Measurements from ENCODE around the gene DCST2. TPM values are rescaled to one million over a fixed set of nuclear protein-coding genes. Genes with fewer than 3 reads are reported as not detected.
A peak's percentile ranks its signal among the peaks of the same experiment; 100 is the strongest.

DCST2 gene
- polyA plus RNA-seq, 2 of the 4 experiments (the other 2 are of a cell fraction) = 0.23 to 1.0 TPM

DNA sequence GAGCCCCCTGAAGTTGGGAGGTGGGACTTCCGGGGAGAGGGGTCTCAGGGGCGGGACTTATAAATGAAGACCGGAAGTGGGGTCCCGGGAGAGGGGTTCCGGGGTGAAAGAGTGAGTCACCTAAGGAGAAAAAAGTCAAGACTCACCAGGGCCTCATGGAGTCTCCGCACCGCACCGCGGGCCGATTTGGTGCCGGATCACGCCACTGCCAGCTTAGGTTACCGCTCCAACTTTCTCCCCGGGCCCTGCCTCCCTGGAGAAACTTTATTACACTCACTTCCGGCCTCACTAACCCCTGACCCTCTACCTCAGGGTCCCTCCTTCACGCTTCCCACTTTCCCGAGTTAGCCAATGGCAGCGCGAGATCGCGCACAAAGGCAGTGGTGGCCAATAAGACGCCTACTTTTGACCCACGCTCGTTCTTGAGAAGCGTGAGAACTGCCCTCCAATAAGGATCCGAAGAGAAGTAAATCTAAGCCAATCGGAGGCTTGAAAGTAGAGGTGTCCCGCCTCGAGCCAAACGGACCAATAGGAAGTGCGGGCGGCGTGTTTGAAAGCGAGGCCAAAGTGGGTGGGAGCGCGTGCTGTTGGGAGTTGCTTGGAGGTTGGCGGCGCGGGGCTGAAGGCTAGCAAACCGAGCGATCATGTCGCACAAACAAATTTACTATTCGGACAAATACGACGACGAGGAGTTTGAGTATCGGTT, 59.3 kb downstream of the DCST2 start, which contains the start of gene CKS1B (continued):
- TF ChIP-seq, protein P1, sequence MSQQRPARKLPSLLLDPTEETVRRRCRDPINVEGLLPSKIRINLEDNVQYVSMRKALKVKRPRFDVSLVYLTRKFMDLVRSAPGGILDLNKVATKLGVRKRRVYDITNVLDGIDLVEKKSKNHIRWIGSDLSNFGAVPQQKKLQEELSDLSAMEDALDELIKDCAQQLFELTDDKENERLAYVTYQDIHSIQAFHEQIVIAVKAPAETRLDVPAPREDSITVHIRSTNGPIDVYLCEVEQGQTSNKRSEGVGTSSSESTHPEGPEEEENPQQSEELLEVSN (IDR thresholded peaks at IDR 0.05; ENCODE audit: borderline replicate concordance, low read depth) = peak; percentile 85

GRCh38 chr1:154973344-154974101, 60.1 kb downstream of the DCST2 start:
- CTCF ChIA-PET = no interaction called here
- Histone ChIP-seq H3K27ac (peak overlapping the region; percentile 98 to 100), H3K4me2 (peak overlapping the region; percentile 99), H3K9me3 (no peaks in the 10 kb centered on the region), H3K4me3 (peak overlapping the region; percentile 65), H3K4me1 (peaks cover 42% of the 10 kb centered on the region)
- DNase-seq (ENCODE audit: low read depth in 1 of 2, low spot score in 1 of 2) (peak; percentile 88 to 99), ATAC-seq (peak; percentile 19), FAIRE-seq (no peak)
- 2% methylated on average over 37 of the region's 37 CpGs for WGBS (ENCODE audit: missing lambda C conversion rate)
- POLR2A ChIA-PET = interaction anchor here (0.6 to 6.3 kb wide), 18 partner anchors 9 to 378 kb away, joined by 3 to 91 read pairs (median 8); partner anchors contain the start of genes ADAM15, FLAD1, LENEP and PBXIP1
- TF ChIP-seq PHF8 (IDR thresholded peaks at IDR 0.05; ENCODE audit: borderline replicate concordance, low read depth) (peak; percentile 6; the same call in 1 of the 2 replicates), EHF (CRISPR knock-in tag; IDR thresholded peaks at IDR 0.05) (no peak), CHD2 (IDR thresholded peaks at IDR 0.05; ENCODE audit: low read length, partially characterized antibody) (peak; percentile 33), MYC (IDR thresholded peaks at IDR 0.05; ENCODE audit: borderline replicate concordance, low read length) (peak; percentile 52; the same call in 1 of the 2 replicates), GATA3 (IDR thresholded peaks at IDR 0.05; ENCODE audit: borderline replicate concordance) (peak; percentile 50; the same call in 1 of the 2 replicates), ZNF302 (CRISPR knock-in tag; IDR thresholded peaks at IDR 0.05) (no peak), POLR2A (IDR thresholded peaks at IDR 0.05; ENCODE audit: low read length) (peak; percentile 23)
- TF ChIP-seq, protein P2, sequence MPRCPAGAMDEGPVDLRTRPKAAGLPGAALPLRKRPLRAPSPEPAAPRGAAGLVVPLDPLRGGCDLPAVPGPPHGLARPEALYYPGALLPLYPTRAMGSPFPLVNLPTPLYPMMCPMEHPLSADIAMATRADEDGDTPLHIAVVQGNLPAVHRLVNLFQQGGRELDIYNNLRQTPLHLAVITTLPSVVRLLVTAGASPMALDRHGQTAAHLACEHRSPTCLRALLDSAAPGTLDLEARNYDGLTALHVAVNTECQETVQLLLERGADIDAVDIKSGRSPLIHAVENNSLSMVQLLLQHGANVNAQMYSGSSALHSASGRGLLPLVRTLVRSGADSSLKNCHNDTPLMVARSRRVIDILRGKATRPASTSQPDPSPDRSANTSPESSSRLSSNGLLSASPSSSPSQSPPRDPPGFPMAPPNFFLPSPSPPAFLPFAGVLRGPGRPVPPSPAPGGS (IDR thresholded peaks at IDR 0.05) = 0 out of 3 replicates have a peak, but pooled peaks have one; percentile 1
- TF ChIP-seq, protein P3, sequence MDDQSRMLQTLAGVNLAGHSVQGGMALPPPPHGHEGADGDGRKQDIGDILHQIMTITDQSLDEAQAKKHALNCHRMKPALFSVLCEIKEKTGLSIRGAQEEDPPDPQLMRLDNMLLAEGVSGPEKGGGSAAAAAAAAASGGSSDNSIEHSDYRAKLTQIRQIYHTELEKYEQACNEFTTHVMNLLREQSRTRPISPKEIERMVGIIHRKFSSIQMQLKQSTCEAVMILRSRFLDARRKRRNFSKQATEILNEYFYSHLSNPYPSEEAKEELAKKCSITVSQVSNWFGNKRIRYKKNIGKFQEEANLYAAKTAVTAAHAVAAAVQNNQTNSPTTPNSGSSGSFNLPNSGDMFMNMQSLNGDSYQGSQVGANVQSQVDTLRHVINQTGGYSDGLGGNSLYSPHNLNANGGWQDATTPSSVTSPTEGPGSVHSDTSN (IDR thresholded peaks at IDR 0.05) = peak; percentile 52; the same call in 1 of the 2 replicates

GRCh38 chr1:154972517-154973343, 60.9 kb downstream of the DCST2 start:
- Histone ChIP-seq H3K9me3 (no peaks in the 10 kb centered on the region), H3K4me2 (peak overlapping the region; percentile 99), H3K4me3 (peak overlapping the region; percentile 65), H3K27ac (peak overlapping the region; percentile 98 to 100), H3K4me1 (peaks cover 47% of the 10 kb centered on the region)
- no peak for FAIRE-seq
- POLR2A ChIA-PET = interaction anchor here (0.6 to 6.3 kb wide), 15 partner anchors 11 to 239 kb away, joined by 3 to 91 read pairs (median 11); partner anchors contain the start of genes ADAM15, FLAD1, LENEP and PBXIP1
- ATAC-seq = peak; percentile 20 to 48
- CTCF ChIA-PET = interaction anchor here (0.7 to 2.2 kb wide), 2 partner anchors 112 to 119 kb away, joined by 3 to 7 read pairs; no protein-coding TSS in a partner anchor
- DNase-seq (ENCODE audit: low read depth in 1 of 2, low spot score in 1 of 2) = peak; percentile 85 to 97
- WGBS (ENCODE audit: missing lambda C conversion rate) = 2% methylated on average over 18 of the region's 18 CpGs
- TF ChIP-seq EP300 (IDR thresholded peaks at IDR 0.05) (peak in 1 of 2 experiments; percentile 74; a peak in 2 of 5 replicates), CBX8 (IDR thresholded peaks at IDR 0.05) (no peak), KDM1A (IDR thresholded peaks at IDR 0.05; ENCODE audit: low read depth) (no peak), JUNB (IDR thresholded peaks at IDR 0.05) (no peak), CTCF (IDR thresholded peaks at IDR 0.05) (no peak), FOSL2 (IDR thresholded peaks at IDR 0.05) (no peak), FOSL2 (CRISPR knock-in tag; IDR thresholded peaks at IDR 0.05) (no peak; the same call in 1 of the 2 replicates), HOXA7 (CRISPR knock-in tag; IDR thresholded peaks at IDR 0.05) (peak; percentile 91; the same call in 1 of the 2 replicates), TFCP2L1 (CRISPR knock-in tag; IDR thresholded peaks at IDR 0.05) (peak; percentile 23; the same call in 1 of the 2 replicates), MAZ (IDR thresholded peaks at IDR 0.05; ENCODE audit: borderline replicate concordance, low read depth, low read length) (0 out of 2 replicates have a peak, but pooled peaks have one; percentile 25), EHF (CRISPR knock-in tag; IDR thresholded peaks at IDR 0.05) (no peak), ZSCAN20 (CRISPR knock-in tag; IDR thresholded peaks at IDR 0.05) (no peak), ESRRA (IDR thresholded peaks at IDR 0.05; ENCODE audit: borderline replicate concordance, low read length) (no peak)
- TF ChIP-seq, protein P4, sequence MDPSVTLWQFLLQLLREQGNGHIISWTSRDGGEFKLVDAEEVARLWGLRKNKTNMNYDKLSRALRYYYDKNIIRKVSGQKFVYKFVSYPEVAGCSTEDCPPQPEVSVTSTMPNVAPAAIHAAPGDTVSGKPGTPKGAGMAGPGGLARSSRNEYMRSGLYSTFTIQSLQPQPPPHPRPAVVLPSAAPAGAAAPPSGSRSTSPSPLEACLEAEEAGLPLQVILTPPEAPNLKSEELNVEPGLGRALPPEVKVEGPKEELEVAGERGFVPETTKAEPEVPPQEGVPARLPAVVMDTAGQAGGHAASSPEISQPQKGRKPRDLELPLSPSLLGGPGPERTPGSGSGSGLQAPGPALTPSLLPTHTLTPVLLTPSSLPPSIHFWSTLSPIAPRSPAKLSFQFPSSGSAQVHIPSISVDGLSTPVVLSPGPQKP (IDR thresholded peaks at IDR 0.05; ENCODE audit: low read depth, low read length) = no peak
- TF ChIP-seq, protein P3 (IDR thresholded peaks at IDR 0.05) = 0 out of 2 replicates have a peak, but pooled peaks have one; percentile 39

Data from A549 (cell line).